Progenitor cell of endocrine pancreas (in vitro differentiated cells): ENCODE measurements around the gene SPTBN4. TPM values are rescaled to one million over a fixed set of nuclear protein-coding genes. Genes with fewer than 3 reads are reported as not detected.
A peak's percentile ranks its signal among the peaks of the same experiment; 100 is the strongest.

Source experiments
- DNase-seq: peaks from one replicate; pipeline ENCODE4 v3.0.0; 2021; ENCODE audit warnings: low spot score; ENCODE audit not compliant: unreplicated experiment
- H3K27ac Mint-ChIP-seq: 2 replicates; pipeline ENCODE4 v1.8.0; 2021; ENCODE audit warnings: mild to moderate bottlenecking, moderate library complexity, mixed read lengths
- H3K27me3 Mint-ChIP-seq: 2 replicates; pipeline ENCODE4 v1.8.0; 2021; ENCODE audit warnings: mixed read lengths
- H3K36me3 Mint-ChIP-seq: 2 replicates; pipeline ENCODE4 v1.8.0; 2022; ENCODE audit warnings: mixed read lengths; ENCODE audit not compliant: insufficient read depth
- H3K4me1 Mint-ChIP-seq: 2 replicates; pipeline ENCODE4 v1.8.0; 2021; ENCODE audit warnings: low read depth, mixed read lengths
- H3K4me3 Mint-ChIP-seq: 2 replicates; pipeline ENCODE4 v1.8.0; 2021; ENCODE audit warnings: low read depth, mild to moderate bottlenecking, moderate library complexity, mixed read lengths
- H3K9me3 Mint-ChIP-seq: 2 replicates; pipeline ENCODE4 v1.8.0; 2021; ENCODE audit warnings: low read depth, mixed read lengths
- CTCF ChIP-seq: fragments of 200-600 bp; sonication (generic); IDR thresholded peaks from one replicate; pipeline ENCODE4 v1.5.0; 2021; ENCODE audit warnings: antibody characterized with exemption, mild to moderate bottlenecking; ENCODE audit not compliant: unreplicated experiment
- total RNA-seq: library from RNA; stranded (reverse); gene quantifications from 2 replicates; pipeline ENCODE4 v1.2.1, GENCODE V29; 2021

The SPTBN4 gene
- total RNA-seq, 1 donor from 2014 or later, result 3.1 TPM

GRCh38 chr19:40464059-40465024, 2.5 kb upstream of the SPTBN4 start:
- Mint-ChIP-seq H3K9me3 (no peaks in the 10 kb centered on the region), H3K27ac (peak overlapping the region; percentile 93)

GRCh38 chr19:40465025-40465556, 1.7 kb upstream of the SPTBN4 start:
- H3K4me1 Mint-ChIP-seq, result peaks cover 13% of the 10 kb centered on the region
- no peaks in the 10 kb centered on the region for H3K9me3 Mint-ChIP-seq
- TF ChIP-seq CTCF, result no peak
- no peak for DNase-seq
- peak overlapping the region; percentile 93 for H3K27ac Mint-ChIP-seq
- peak overlapping the region; percentile 73 for H3K4me3 Mint-ChIP-seq
- H3K36me3 Mint-ChIP-seq, result no peaks in the 10 kb centered on the region
- peaks cover 28% of the 10 kb centered on the region for H3K27me3 Mint-ChIP-seq

More at GRCh38 chr19:40464059-40465024, 2.5 kb upstream of the SPTBN4 start:
- H3K36me3 Mint-ChIP-seq, result no peaks in the 10 kb centered on the region
- peak overlapping the region; percentile 73 for H3K4me3 Mint-ChIP-seq
- H3K4me1 Mint-ChIP-seq, result peaks cover 13% of the 10 kb centered on the region
- H3K27me3 Mint-ChIP-seq, result peaks cover 28% of the 10 kb centered on the region
- TF ChIP-seq CTCF, result peak; percentile 75
- peak; percentile 84 for DNase-seq

GRCh38 chr19:40465557-40466218, 1.1 kb upstream of the SPTBN4 start, which contains the start of gene BLVRB:
Gene BLVRB (minus strand): TSS chr19:40465745. CDS start chr19:40465688, 57 bp downstream.
- Mint-ChIP-seq H3K4me3 (peak within 1 kb of the TSS; percentile 73), H3K36me3 (no peaks in the 10 kb centered on the region), H3K9me3 (no peaks in the 10 kb centered on the region), H3K27me3 (peaks cover 28% of the 10 kb centered on the region), H3K27ac (peak within 1 kb of the TSS; percentile 93), H3K4me1 (peaks cover 13% of the 10 kb centered on the region)
- peak; percentile 99 for DNase-seq
- TF ChIP-seq CTCF, result no peak

DNA sequence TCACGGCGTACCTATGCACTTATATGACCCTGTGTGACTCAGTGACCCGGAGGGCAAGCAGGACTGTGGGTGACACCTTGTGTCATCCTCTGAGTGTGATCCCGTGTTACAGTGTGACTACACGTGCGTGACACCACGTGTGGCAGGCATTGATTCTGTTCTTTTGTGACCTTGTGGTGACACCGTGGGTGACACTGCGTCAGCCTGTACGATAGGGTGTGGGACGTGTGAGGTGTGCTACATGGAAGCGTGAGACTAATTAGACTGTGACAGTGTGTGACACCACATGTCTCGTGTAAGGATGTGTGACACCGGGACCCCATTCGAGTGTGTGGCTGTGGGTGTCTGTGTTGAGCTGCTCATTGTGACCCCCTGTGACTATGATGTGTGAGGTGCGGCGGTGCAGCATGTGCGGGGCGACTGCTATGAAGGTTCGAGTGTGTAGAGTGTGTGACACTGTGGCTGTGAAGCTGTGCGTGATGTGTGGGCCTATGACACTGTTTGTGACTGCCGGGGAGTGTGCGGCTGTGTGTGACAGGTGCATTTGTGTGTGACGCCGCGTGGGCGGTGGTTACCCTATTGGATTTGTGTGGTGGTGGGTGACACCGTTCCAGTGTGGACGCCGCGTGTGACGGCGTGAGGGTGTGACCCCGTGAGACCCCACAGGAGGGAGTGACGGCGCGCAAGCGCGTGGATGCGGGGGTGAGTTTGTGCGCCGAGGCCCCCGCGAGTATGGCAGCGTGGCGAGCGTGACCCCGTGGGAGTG, 399 bp upstream of the SPTBN4 start:
- Mint-ChIP-seq H3K4me1 (peaks cover 13% of the 10 kb centered on the region), H3K27me3 (peaks cover 28% of the 10 kb centered on the region), H3K4me3 (peak overlapping the region; percentile 73), H3K27ac (peak overlapping the region; percentile 49), H3K9me3 (no peaks in the 10 kb centered on the region), H3K36me3 (no peaks in the 10 kb centered on the region)
- no peak for TF ChIP-seq CTCF
- DNase-seq, result no peak
